B cell (primary cell): ENCODE measurements around the gene LYPD5. TPM values are rescaled to one million over a fixed set of nuclear protein-coding genes. Genes with fewer than 3 reads are reported as not detected.

Experiments
- ATAC-seq: fragments of 200-7000 bp; cut with Tn5 transposase; one replicate; pipeline ENCODE4 v1.10.0; 2021; ENCODE audit warnings: low read depth, mild to moderate bottlenecking, moderate number of reproducible peaks, moderate library complexity
- CTCF ChIA-PET: fragments of 350-600 bp; sonication (Branson Sonifier 250); formaldehyde crosslinking; loops from one replicate; lab custom pipeline; 2021; ENCODE audit warnings: antibody characterized with exemption, inconsistent platforms; lab: Charles Lee
- POLR2A ChIA-PET: fragments of 350-600 bp; sonication (Branson Sonifier 250); formaldehyde crosslinking; loops from one replicate; lab custom pipeline; 2021; ENCODE audit warnings: antibody characterized with exemption; lab: Charles Lee
- DNase-seq: peaks from one replicate; pipeline ENCODE4 v3.0.0; 2013
- H2AFZ ChIP-seq: 2 replicates; pipeline ENCODE4 v1.6.1; 2012; ENCODE audit warnings: mild to moderate bottlenecking, low read depth, low read length; ENCODE audit not compliant: insufficient read depth, poor library complexity, severe bottlenecking
- H3K27ac ChIP-seq, 2 donors: 1 replicate in 1 of 2; 2 replicates in 1 of 2; pipeline ENCODE4 v1.5.1; 2012 to 2013; ENCODE audit warnings: low read length in 2 of 2, mild to moderate bottlenecking in 2 of 2, moderate library complexity in 1 of 2
- H3K27me3 ChIP-seq, 4 experiments: fragments of 200-600 bp in 1 of 4; sonication (generic) in 1 of 4; replicated peaks in 1 of 4; 1 replicate in 2 of 4; 2 replicates in 2 of 4; pipeline versions ENCODE4 v1.6.1 to v1.7.0; 2013 to 2016; ENCODE audit warnings: low read length in 3 of 4, mild to moderate bottlenecking in 2 of 4, mixed read lengths in 1 of 4, moderate library complexity in 1 of 4; ENCODE audit not compliant: insufficient read depth in 4 of 4, control insufficient read depth in 3 of 4; ENCODE audit errors: control extremely low read depth in 1 of 4
- H3K36me3 ChIP-seq, 2 experiments: replicated peaks in 1 of 2; 1 replicate in 1 of 2; 2 replicates in 1 of 2; pipeline versions ENCODE4 v1.6.1 to v1.7.1; 2013; ENCODE audit warnings: low read length in 1 of 2; ENCODE audit not compliant: insufficient read depth in 2 of 2, control insufficient read depth in 1 of 2; ENCODE audit errors: control extremely low read depth in 1 of 2, extremely low read depth in 1 of 2
- H3K4me1 ChIP-seq, 2 donors: fragments of 200-600 bp in 1 of 2; sonication (generic) in 1 of 2; 1 replicate in 1 of 2; 2 replicates in 1 of 2; pipeline versions ENCODE4 v1.5.1 to v1.6.1; 2013 to 2017; ENCODE audit warnings: low read length in 2 of 2; ENCODE audit not compliant: control insufficient read depth in 2 of 2, insufficient read depth in 2 of 2
- H3K4me2 ChIP-seq: replicated peaks from 2 replicates; pipeline ENCODE3; 2012; ENCODE audit warnings: mild to moderate bottlenecking, low read depth, low read length; ENCODE audit not compliant: poor library complexity, severe bottlenecking
- H3K4me3 ChIP-seq, 5 experiments: fragments of 200-600 bp in 1 of 5; sonication (generic) in 1 of 5; 1 replicate in 3 of 5; 2 replicates in 2 of 5; pipeline versions ENCODE4 v1.5.1 to v1.7.0; 2011 to 2016; ENCODE audit warnings: low read length in 4 of 5, mild to moderate bottlenecking in 4 of 5, low read depth in 2 of 5, control low read depth in 1 of 5, moderate library complexity in 1 of 5; ENCODE audit not compliant: insufficient read depth in 1 of 5; ENCODE audit errors: control extremely low read depth in 1 of 5, extremely low read depth in 1 of 5
- H3K79me2 ChIP-seq: fragments of 200-600 bp; sonication (generic); one replicate; pipeline ENCODE4 v1.6.0; 2016; ENCODE audit warnings: low read length; ENCODE audit not compliant: control insufficient read depth, insufficient read depth
- H3K9ac ChIP-seq: fragments of 200-600 bp; sonication (generic); 2 replicates; pipeline ENCODE4 v1.6.1; 2017; ENCODE audit warnings: mild to moderate bottlenecking, low read length, moderate library complexity
- H3K9me3 ChIP-seq, 3 donors: one replicate each; pipeline versions ENCODE4 v1.6.1 to v1.7.1; 2013; ENCODE audit warnings: low read length in 2 of 3; ENCODE audit not compliant: control insufficient read depth in 2 of 3, insufficient read depth in 1 of 3; ENCODE audit errors: control extremely low read depth in 1 of 3
- H4K20me1 ChIP-seq: 2 replicates; pipeline ENCODE4 v1.6.0; 2012; ENCODE audit warnings: mild to moderate bottlenecking, low read length; ENCODE audit not compliant: insufficient read depth, control insufficient read depth, poor library complexity, severe bottlenecking
- H3K27ac Mint-ChIP-seq: one replicate; pipeline ENCODE4 v1.8.0; 2021; ENCODE audit warnings: mixed read lengths
- H3K27me3 Mint-ChIP-seq: one replicate; pipeline ENCODE4 v1.8.0; 2021; ENCODE audit warnings: mixed read lengths
- H3K4me1 Mint-ChIP-seq: one replicate; pipeline ENCODE4 v1.8.0; 2021; ENCODE audit warnings: mixed read lengths
- H3K4me3 Mint-ChIP-seq: one replicate; pipeline ENCODE4 v1.8.0; 2021; ENCODE audit warnings: mixed read lengths
- H3K9me3 Mint-ChIP-seq: one replicate; pipeline ENCODE4 v1.8.0; 2022; ENCODE audit warnings: mixed read lengths; ENCODE audit not compliant: insufficient read depth
- EZH2 ChIP-seq: IDR thresholded peaks from 2 replicates; pipeline ENCODE4 v1.6.1; 2012; ENCODE audit warnings: borderline replicate concordance, low read depth, mild to moderate bottlenecking, moderate library complexity, low read length; ENCODE audit not compliant: insufficient read depth, poor library complexity, severe bottlenecking
- WGBS: methylation state at CpG from one replicate; pipeline ENCODE4 v1.1.5; 2013; ENCODE audit warnings: missing lambda C conversion rate; ENCODE audit not compliant: insufficient coverage; 5-methylcytosine and 5-hydroxymethylcytosine counted together
- intact Hi-C: fragments of 100-400 bp; cut with micrococcal nuclease; formaldehyde crosslinking; loops from one replicate; pipeline ENCODE4 v1.10.0; 2022
- polyA minus RNA-seq: library from RNA; depleted of rRNA, polyadenylated mRNA; stranded (reverse); fragments of >200 nt; gene quantifications from 2 replicates; pipeline ENCODE4 v1.2.3, GENCODE V29; 2012
- polyA plus RNA-seq: library from polyadenylated mRNA; depleted of rRNA; stranded (reverse); fragments of >200 nt; gene quantifications from 2 replicates; pipeline ENCODE4 v1.2.3, GENCODE V29; 2012
- total RNA-seq, 2 donors: library from RNA; stranded (reverse); fragments of 120-200 nt in 1 of 2; gene quantifications; 1 replicate in 1 of 2; 2 replicates in 1 of 2; pipeline versions ENCODE4 v1.2.3 to v1.2.4, GENCODE V29; 2013 to 2022
- TF ChIP-seq, protein P1 (sequence below): fragments of 200-600 bp; IDR thresholded peaks from one replicate; pipeline ENCODE4 v1.8.0; 2022; ENCODE audit warnings: antibody characterized with exemption, mild to moderate bottlenecking

Gene LYPD5
- total RNA-seq: not detected in 2 replicates
- 0.28 TPM for total RNA-seq (2013)
- polyA plus RNA-seq: 0.46 TPM in 1 of 2 replicates, not detected in the other
- 1.1 TPM in 1 of 2 replicates, not detected in the other for polyA minus RNA-seq

DNA sequence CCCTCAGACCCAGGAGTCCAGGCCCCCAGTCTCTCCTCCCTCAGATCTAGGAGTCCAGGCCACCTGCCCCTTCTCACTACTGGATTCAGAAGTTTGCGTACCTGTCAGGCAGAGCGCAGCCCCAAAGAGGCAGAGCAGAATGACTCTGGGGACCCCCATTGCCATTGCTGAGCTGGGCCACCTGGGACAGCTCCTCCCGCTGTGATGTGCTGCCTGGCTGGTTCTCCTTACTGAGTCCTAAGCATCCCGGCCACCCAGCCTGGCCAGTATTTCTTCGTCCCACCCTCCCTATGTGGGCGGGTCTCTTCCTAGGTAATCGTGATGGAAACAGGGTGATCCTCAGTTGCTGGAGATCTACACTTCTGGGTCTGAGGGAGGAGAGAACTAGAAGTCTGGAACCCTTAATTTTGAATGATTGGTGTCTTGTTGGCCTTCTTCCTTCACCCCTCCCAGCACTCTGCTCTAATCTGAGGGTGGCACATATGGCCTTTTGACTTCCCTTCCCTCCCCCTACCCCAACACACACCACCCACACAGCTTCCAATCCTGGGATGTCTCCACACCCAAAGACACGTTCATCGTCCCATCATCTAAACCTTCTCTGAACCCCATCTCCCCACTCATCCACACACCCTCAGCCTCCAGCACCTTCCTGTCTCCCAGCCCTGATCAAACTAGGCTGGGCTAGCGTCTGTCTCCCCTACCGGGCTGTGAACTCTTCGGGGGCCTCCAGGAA, at the start of gene LYPD5:
Gene LYPD5, minus strand, starts transcription at position 232 of the 736 bp plus-strand sequence. Its CDS starts 67 bp downstream, at position 165.
- Histone ChIP-seq H3K4me1 (peaks cover 11 to 12% of the 10 kb centered on the region in 2 donors), H3K4me3 (no peak within 1 kb of the TSS), H3K27me3 (peaks cover 0 to 14% (median 4%) of the 10 kb centered on the region in 4 experiments), H2AFZ (no peak within 1 kb of the TSS), H3K9ac (no peak within 1 kb of the TSS), H3K27ac (no peak within 1 kb of the TSS), H3K79me2 (no peaks in the 10 kb centered on the region), H3K36me3 (no peaks in the 10 kb centered on the region), H3K4me2 (no peak within 1 kb of the TSS), H3K9me3 (peaks cover 0 to 18% (median 0%) of the 10 kb centered on the region in 3 donors), H4K20me1 (no peaks in the 10 kb centered on the region)
- WGBS: 83% methylated on average over 9 of the region's 12 CpGs
- DNase-seq (no peak), ATAC-seq (no peak)
- Mint-ChIP-seq H3K4me1 (peaks cover 7% of the 10 kb centered on the region), H3K4me3 (no peak within 1 kb of the TSS), H3K27ac (no peak within 1 kb of the TSS), H3K9me3 (no peaks in the 10 kb centered on the region), H3K27me3 (peaks cover 21% of the 10 kb centered on the region)
- ChIA-PET POLR2A (no interaction called here), CTCF (no interaction called here)
- TF ChIP-seq EZH2: no peak
- TF ChIP-seq, protein P1, sequence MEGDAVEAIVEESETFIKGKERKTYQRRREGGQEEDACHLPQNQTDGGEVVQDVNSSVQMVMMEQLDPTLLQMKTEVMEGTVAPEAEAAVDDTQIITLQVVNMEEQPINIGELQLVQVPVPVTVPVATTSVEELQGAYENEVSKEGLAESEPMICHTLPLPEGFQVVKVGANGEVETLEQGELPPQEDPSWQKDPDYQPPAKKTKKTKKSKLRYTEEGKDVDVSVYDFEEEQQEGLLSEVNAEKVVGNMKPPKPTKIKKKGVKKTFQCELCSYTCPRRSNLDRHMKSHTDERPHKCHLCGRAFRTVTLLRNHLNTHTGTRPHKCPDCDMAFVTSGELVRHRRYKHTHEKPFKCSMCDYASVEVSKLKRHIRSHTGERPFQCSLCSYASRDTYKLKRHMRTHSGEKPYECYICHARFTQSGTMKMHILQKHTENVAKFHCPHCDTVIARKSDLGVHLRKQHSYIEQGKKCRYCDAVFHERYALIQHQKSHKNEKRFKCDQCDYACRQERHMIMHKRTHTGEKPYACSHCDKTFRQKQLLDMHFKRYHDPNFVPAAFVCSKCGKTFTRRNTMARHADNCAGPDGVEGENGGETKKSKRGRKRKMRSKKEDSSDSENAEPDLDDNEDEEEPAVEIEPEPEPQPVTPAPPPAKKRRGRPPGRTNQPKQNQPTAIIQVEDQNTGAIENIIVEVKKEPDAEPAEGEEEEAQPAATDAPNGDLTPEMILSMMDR: no peak
- intact Hi-C loops: no loop called here

GRCh38 chr19:43848821-43849220, 46.6 kb upstream of the LYPD5 start:
- H3K9me3 Mint-ChIP-seq: peaks cover 28% of the 10 kb centered on the region

More at GRCh38 chr19:43848821-43849220, 46.6 kb upstream of the LYPD5 start:
- Mint-ChIP-seq H3K27me3 (no peaks in the 10 kb centered on the region), H3K27ac (no peak overlapping the region), H3K4me3 (no peak overlapping the region), H3K4me1 (no peaks in the 10 kb centered on the region)
- intact Hi-C loops: no loop called here
- Histone ChIP-seq H4K20me1 (no peaks in the 10 kb centered on the region), H3K9ac (no peak overlapping the region), H3K79me2 (no peaks in the 10 kb centered on the region), H3K36me3 (peaks cover 0 to 8% of the 10 kb centered on the region in 2 experiments), H3K4me3 (no peak overlapping the region), H2AFZ (no peak overlapping the region), H3K4me1 (no peaks in the 10 kb centered on the region), H3K9me3 (peaks cover 23 to 68% (median 30%) of the 10 kb centered on the region in 3 donors), H3K4me2 (no peak overlapping the region), H3K27ac (no peak overlapping the region), H3K27me3 (no peaks in the 10 kb centered on the region)
- ChIA-PET POLR2A (no interaction called here), CTCF (no interaction called here)
- ATAC-seq: no peak
- no peak for DNase-seq
- TF ChIP-seq, protein P1: no peak
- TF ChIP-seq EZH2: no peak
